GM19452 (cell line): ENCODE results near the gene PLIN4.

Experiments used
- ATAC-seq: cut with Tn5 transposase; IDR thresholded peaks from one replicate; pipeline ENCODE4 v1.9.1; 2021; ENCODE audit not compliant: unreplicated experiment

The PLIN4 gene

GRCh38 chr19:4507804-4508203 is 10.5 kb downstream of the PLIN4 start:
- no peak for ATAC-seq

DNA sequence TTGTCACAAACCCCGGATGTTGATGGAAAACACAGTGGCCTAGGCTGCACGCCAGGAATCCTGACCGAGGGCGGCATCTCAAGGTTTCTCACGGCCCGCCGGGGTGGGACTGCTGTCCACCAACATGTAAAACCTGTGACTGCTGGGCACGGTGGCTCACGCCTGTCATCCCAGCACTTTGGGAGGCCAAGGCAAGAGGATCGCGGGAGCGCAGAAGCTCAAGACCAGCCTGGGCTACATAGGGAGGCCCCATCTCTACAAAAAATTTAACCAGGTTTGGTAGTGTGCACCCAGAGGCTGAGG is 11.2 kb downstream of the PLIN4 start:
- no peak for ATAC-seq

DNA sequence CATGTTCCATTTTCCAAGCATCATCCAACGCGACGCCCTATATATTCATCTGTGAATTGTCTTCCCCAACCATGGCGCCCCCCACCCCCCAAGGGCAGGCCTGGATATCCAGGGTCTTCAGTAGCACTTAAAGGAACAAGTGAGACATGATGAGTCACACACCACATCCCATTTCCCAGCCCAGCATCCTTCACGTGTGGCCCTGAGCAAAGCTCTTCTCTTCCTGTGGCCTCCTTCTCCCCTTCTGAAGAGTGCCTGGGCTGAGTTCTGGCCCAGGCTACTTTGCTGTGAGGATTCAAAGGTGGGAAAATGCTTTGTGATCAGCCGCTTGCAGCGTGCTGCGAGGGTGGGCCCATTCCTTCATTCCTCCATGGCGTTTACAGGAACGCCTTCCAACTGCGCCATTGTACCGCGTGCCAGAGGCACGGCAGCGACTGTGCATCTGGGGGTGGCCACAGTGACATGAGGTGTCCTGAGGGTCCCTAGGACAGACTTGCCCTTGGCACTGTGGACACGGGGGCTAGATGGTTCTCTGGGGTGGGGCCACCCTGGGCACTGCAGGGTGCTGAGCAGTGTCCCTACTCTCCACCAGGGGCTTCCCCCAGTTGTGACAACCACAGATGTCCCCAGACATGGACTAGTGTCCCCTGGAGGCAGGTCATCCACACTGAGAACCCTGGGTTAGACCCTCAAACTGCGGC is 11.7 kb downstream of the PLIN4 start:
- ATAC-seq = no peak

GRCh38 chr19:4505570-4506448 is 12.5 kb downstream of the PLIN4 start:
- ATAC-seq = no peak

DNA sequence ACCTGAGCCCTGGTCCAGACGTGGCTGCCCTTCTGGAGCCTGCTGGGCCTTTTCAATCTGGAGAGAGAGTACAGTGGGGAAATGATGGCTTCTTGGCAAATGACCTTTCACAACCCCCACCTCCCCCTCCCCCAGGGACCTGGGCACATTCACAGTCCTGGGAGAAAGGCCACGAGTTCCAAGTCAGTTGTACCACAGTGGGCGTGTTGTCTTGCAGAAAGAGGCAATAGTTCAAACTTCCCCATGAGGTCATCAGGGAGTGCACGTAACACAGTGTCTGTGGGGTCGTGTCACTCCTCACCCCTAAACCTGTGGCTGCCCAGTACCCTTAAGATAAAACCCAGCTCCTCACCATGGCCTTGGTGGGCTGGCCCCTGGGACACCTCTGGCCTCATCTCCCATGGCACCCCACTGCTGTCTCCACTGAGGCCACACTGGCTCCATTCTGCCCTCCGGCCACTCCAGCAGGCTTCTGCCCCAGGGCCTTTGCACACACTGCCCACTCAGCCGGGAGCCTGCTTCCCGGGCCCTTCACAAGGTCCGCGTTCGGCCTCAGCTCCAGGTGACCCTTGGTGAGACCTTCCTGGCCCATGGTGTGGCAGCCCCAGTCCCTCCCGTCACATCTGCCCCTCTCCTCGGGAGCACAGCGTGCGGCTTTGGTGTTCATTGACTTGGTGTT is 13.3 kb downstream of the PLIN4 start:
- no peak for ATAC-seq

DNA sequence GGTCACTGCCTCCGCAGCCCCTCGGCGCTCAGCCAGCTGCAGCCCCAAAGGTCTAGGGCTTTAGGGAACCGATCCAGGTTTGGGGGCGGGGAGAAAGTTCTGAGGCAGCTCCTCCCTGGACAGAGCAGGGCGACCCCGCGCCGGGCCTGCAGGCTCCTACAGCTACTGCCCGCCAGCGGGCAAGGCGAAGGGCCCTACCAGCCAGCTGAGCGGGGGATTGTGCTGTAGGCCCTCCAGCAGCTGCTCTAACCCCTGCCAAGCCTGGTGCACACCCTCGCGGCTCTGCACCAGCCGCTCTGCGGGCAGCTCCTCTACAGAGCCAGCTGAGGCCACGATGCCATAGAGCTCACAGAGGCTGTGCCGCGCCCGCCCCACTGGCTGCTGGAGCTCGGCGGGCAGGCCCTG is 14.0 kb downstream of the PLIN4 start:
- no peak for ATAC-seq

DNA sequence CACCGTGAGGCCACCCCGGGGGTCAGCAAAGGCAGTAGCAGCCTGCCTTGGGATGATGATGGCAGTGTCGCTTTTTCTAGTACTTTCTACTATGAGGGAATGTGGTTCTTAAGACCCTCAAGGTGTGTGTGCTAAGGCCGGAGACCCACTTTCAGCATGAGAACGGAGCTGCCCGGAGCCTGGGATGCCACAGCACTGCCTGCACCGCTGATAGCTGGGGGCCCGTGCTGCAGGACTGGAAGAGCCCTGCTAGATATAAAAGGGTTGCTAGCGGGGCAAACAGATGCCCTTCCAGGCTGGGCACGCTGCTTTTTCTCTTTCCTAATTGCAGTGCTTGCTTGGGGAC is 14.5 kb downstream of the PLIN4 start:
- ATAC-seq = no peak

DNA sequence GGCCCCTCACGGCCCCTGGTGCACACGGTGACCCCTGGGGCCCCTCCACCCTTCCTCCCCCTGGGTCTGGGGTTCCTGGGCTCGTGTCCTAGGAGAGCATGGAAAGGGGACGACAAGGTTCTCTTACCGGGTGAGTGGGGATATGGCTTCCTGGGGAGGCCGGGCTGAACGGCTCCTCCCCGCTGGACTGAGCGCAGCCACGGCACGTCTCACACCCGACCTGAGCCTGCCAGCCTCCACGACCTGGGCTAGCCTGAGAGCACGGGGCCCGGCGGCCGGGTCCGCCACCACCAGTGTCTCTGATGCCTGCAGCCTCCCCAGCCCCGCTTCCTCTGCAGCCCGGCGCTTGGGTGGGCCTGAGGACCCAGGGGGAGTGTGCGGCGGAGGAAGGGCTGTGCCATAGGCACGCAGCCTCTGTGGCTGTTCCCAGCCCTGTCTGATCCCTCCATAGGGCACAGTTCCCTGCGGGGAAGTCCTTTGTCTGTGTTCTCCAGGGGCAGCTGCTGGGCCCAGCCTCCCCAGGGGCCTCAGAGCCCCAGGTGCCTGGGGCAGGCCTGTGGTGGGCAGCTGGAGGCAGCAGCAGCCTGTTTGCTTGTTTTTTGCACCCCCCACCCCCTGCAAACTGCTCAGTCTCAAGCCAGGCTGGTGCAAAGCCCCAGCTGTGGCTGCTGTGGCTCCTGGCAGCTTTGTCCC is 15.0 kb downstream of the PLIN4 start:
- ATAC-seq = no peak

GRCh38 chr19:4502282-4503131 is 15.8 kb downstream of the PLIN4 start:
- no peak for ATAC-seq

DNA sequence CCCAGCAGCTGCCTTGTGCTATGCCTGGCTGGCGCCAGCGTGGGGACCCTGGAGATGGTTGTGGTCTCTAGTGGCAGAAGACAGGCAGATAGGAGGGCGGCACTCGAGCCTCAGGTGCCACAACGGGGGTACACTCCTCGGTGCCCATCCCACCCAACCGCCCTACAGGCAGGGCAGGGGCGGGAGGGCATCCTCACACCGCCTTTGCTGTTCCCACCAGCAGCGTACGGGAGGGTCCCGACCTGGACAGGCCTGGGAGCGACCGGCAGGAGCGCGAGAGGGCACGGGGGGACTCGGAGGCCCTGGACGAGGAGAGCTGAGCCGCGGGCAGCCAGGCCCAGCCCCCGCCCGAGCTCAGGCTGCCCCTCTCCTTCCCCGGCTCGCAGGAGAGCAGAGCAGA is 16.6 kb downstream of the PLIN4 start:
- no peak for ATAC-seq

DNA sequence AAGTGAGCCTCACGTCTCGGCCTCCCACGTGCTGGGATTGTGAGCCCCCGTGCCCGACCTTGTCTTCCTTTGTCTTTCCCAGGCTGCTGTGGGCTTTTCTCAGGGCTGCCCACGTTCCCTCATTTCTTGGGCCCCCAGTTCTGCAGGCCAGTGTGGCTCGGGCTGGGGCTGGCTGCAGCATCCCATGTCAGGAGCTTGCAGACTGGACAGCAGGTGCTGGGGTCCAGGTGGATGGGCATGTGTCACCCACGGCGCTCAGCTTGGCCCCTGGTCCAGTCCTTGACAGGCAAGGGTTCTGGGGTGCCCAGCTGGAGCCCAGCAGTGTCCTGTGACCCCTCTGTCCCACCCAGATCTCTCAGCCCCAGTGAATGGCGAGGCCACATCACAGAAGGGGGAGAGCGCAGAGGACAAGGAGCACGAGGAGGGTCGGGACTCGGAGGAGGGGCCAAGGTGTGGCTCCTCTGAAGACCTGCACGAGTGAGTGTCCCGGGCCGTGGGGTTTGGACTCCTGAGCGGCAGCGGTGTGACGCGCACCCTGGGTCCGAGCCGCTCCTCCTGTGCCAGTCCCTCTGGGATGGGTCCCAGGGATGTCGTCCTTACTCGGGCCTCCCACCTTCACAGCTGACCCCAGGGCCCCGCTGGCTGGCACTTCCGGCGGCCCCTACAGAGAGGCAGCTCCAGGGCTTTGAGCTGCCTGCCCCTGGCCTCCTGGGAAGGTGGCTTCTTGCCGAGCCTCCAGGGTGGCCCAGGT is 17.3 kb downstream of the PLIN4 start:
- no peak for ATAC-seq

GRCh38 chr19:4499855-4500254 is 18.4 kb downstream of the PLIN4 start:
- ATAC-seq = no peak

- ATAC-seq = no peak
Observed at GRCh38 chr19:4499318-4499717, 19.0 kb downstream of the PLIN4 start.

DNA sequence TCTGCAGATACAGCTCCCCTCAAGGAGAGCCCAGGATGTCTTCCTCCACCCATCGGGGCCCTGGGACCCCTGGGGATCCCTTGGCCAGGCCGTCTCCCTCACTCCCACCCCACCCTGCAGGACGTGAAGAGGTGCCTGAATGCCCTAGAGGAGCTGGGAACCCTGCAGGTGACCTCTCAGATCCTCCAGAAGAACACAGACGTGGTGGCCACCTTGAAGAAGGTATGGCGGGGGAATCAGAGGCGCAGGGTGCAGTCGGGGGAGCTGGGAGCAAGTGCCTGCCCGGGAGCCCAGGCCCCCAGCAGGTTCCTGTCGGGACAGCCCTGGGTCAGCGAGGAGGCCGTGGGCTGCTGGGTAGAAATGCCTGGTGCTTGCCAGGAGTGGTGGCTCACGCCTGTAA is 19.6 kb downstream of the PLIN4 start:
- ATAC-seq = no peak

GRCh38 chr19:4497770-4498389 is 20.4 kb downstream of the PLIN4 start:
- ATAC-seq = no peak

- ATAC-seq = no peak
Observed at GRCh38 chr19:4496304-4496703, 22.0 kb downstream of the PLIN4 start.

DNA sequence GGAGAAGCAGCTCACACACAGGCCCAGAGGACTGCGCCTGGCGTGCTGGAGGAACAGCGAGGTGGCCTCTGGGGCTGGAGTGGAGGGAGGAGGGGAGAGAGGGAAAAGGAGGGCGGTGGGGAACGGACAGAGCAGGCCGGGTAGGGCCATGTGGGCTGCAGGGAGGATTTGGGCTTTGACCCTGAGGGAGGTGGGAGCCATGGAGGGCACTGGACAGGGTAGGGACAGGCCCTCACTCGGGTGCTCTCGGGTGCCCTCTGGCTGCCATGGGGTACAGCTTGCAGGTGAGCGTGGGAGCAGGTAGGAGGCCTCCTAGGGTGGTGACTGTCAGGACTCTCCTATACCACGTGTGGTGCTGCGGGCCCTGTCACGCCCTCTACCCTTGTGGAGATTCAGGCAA is 22.8 kb downstream of the PLIN4 start:
- ATAC-seq = no peak

- no peak for ATAC-seq
Observed at GRCh38 chr19:4494691-4495064, 23.6 kb downstream of the PLIN4 start.

DNA sequence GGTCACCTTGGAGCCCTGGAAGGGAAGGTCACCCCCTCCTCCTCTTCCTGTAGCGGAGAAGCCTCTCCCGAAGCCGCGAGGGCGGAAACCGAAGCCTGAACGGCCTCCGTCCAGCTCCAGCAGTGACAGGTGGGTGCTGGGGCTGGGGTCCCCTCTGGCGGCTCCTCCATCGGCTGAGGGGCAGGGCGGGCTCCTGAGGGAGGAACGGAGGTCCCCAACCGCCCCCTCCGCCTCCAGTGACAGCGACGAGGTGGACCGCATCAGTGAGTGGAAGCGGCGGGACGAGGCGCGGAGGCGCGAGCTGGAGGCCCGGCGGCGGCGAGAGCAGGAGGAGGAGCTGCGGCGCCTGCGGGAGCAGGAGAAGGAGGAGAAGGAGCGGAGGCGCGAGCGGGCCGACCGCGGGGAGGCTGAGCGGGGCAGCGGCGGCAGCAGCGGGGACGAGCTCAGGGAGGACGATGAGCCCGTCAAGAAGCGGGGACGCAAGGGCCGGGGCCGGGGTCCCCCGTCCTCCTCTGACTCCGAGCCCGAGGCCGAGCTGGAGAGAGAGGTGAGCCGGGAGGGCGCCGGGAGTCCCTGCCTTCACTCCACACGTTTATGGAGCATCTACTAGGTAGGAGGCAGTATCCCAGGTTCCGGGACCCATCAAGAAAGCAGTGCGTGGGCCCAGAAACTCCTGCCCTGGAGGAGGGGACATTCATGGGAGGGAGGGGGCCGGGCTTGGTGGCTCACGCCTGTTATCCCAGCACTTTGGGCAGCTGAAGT is 24.2 kb downstream of the PLIN4 start:
- no peak for ATAC-seq
